ENCODE data around the gene IFI16. TPM values are rescaled to one million over a fixed set of nuclear protein-coding genes. Genes with fewer than 3 reads are reported as not detected.

The IFI16 gene
- total and polyA plus RNA-seq, 7 donors, result 9.6 to 29.4 (median 14.0) TPM

DNA sequence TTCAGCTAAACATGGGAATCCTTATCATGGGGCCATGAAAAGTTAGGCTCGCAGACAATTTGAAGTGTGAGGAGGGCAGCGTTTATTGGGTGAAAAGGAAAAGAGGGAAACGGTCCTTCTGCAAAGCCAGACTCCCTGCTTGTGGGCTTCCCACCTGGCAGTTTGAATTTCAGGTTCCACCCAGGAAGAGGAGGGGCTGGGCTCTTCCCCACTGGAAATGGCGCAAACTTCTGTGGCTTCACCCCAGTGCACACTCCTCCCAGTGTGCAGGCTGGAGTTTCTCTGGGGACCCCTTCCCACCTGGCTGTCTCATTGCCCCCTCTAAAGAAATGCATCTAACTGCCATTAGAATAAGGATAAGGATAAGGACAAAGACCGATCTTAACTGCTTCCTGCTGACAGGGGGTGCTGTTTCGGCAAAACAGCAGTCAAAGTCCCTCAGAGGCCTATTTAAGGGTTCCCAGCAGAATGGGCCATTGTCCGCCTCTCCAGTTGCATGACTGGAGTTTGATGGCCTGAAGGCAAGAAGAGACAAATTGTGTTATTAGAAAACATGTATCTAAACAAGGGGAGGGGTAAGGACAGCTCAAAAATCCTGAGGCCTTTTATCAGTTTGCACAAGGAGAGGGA lies 46.5 kb downstream of the IFI16 start:
- H3K36me3 ChIP-seq (ENCODE audit: insufficient read depth in 1 of 2, low read depth in 1 of 2), result peaks cover 0 to 44% of the 10 kb centered on the region in 2 donors
- 88 to 94% (median 90%) methylated on average over 7 of the region's 7 CpGs for WGBS, 3 donors
- no peak for DNase-seq
- no peaks in the 10 kb centered on the region for H3K27me3 ChIP-seq (ENCODE audit: insufficient read depth in 3 of 3, low read length in 2 of 3)
- no peak for ATAC-seq
- no peak overlapping the region for H3K27ac ChIP-seq
- intact Hi-C loops (cut with DNase I), result no loop called here
- H3K4me1 ChIP-seq, result no peaks in the 10 kb centered on the region
- no peak overlapping the region for H3K4me3 ChIP-seq
- TF ChIP-seq, protein P1, sequence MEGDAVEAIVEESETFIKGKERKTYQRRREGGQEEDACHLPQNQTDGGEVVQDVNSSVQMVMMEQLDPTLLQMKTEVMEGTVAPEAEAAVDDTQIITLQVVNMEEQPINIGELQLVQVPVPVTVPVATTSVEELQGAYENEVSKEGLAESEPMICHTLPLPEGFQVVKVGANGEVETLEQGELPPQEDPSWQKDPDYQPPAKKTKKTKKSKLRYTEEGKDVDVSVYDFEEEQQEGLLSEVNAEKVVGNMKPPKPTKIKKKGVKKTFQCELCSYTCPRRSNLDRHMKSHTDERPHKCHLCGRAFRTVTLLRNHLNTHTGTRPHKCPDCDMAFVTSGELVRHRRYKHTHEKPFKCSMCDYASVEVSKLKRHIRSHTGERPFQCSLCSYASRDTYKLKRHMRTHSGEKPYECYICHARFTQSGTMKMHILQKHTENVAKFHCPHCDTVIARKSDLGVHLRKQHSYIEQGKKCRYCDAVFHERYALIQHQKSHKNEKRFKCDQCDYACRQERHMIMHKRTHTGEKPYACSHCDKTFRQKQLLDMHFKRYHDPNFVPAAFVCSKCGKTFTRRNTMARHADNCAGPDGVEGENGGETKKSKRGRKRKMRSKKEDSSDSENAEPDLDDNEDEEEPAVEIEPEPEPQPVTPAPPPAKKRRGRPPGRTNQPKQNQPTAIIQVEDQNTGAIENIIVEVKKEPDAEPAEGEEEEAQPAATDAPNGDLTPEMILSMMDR (IDR thresholded peaks at IDR 0.05), result no peak
- no peaks in the 10 kb centered on the region for H3K9me3 ChIP-seq

DNA sequence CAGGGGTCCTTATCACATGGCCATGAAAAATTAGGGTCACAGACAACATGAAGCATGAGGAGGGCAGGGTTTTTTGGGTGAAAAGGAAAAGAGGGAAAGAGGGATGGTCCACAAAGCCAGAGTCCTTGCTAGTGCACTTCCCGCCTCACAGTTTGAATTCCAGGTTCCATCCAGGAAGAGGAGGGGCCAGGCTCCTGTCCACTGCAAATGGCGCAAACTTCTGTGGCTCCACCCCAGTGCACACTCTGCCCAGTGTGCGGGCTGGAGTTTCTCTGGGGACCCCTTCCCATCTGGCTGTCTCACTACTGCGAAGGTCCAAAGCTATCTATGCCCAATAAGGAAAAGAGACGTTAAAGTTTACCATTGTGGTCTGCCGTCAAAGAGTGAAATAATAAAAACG lies 49.0 kb downstream of the IFI16 start:
- H3K4me3 ChIP-seq, result no peak overlapping the region
- ATAC-seq (no peak), DNase-seq (no peak)
- no peaks in the 10 kb centered on the region for H3K4me1 ChIP-seq
- TF ChIP-seq, protein P1 (IDR thresholded peaks at IDR 0.05), result no peak
- WGBS, 3 donors, result 73 to 75% (median 73%) methylated on average over 7 of the region's 7 CpGs
- H3K9me3 ChIP-seq, result no peaks in the 10 kb centered on the region
- H3K27me3 ChIP-seq (ENCODE audit: insufficient read depth in 3 of 3, low read length in 2 of 3), result no peaks in the 10 kb centered on the region
- intact Hi-C loops (cut with DNase I), result no loop called here
- no peak overlapping the region for H3K27ac ChIP-seq
- H3K36me3 ChIP-seq (ENCODE audit: insufficient read depth in 1 of 2, low read depth in 1 of 2), result peaks cover 0 to 21% of the 10 kb centered on the region in 2 donors

DNA sequence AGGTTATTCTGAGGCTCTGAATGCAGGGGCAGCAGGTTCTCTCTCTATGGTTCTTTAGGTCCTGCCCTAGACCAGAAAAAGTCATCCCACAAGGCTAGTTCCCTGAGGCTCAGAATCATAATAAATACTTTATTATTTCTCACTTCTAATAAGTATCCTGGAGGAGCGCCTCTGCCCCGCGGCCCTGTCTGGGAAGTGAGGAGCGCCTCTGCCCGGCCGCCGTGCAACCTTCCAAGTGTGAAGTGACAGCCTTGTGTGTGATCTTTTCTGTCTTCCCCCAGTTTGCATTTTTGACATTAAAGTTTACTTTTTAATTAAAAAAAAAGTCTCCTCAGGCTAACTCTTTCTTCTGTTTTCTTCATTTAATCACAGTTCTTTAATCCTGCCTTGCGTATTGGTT lies 55.4 kb downstream of the IFI16 start:
- Histone ChIP-seq H3K9me3 (no peaks in the 10 kb centered on the region), H3K27ac (no peak overlapping the region), H3K4me1 (no peaks in the 10 kb centered on the region), H3K4me3 (no peak overlapping the region), H3K27me3 (ENCODE audit: insufficient read depth in 3 of 3, low read length in 2 of 3) (peaks cover 0 to 3% (median 0%) of the 10 kb centered on the region in 3 donors), H3K36me3 (ENCODE audit: insufficient read depth in 1 of 2, low read depth in 1 of 2) (no peaks in the 10 kb centered on the region)
- intact Hi-C loops (cut with DNase I), result no loop called here
- DNase-seq (no peak), ATAC-seq (no peak)
- WGBS, 3 donors, result 94 to 96% (median 95%) methylated on average over 8 of the region's 8 CpGs
- TF ChIP-seq, protein P1 (IDR thresholded peaks at IDR 0.05), result no peak

DNA sequence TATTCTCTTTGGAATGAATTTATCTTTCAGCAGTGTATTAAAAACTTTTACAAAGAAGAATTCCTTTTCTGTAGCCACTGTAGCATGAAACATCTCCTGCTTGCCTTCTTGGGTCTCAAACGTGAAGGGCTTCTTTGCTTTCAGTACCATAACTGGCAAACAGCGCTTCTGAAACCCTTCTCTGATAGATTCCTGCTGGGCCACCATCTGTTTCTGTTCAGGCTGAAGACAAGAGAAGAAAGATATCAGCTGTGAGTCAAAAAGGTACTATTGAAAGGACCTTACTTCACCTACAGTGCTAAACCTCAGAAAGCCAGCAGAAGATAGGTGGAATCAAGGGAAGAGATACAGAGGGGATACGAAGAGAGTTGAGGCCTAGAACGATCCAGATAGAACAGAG lies 56.4 kb downstream of the IFI16 start:
- 81% methylated on average over 4 of the region's 4 CpGs for WGBS, 3 donors
- no peaks in the 10 kb centered on the region for H3K9me3 ChIP-seq
- intact Hi-C loops (cut with DNase I), result no loop called here
- H3K36me3 ChIP-seq (ENCODE audit: insufficient read depth in 1 of 2, low read depth in 1 of 2), result no peaks in the 10 kb centered on the region
- H3K4me1 ChIP-seq, result no peaks in the 10 kb centered on the region
- TF ChIP-seq, protein P1 (IDR thresholded peaks at IDR 0.05), result no peak
- no peak overlapping the region for H3K27ac ChIP-seq
- no peak for ATAC-seq
- no peak overlapping the region for H3K4me3 ChIP-seq
- peaks cover 0 to 3% (median 0%) of the 10 kb centered on the region in 3 donors for H3K27me3 ChIP-seq (ENCODE audit: insufficient read depth in 3 of 3, low read length in 2 of 3)
- no peak for DNase-seq
